Mesenchymal stem cell (in vitro differentiated cells and primary cell): ENCODE results near the gene JMJD6.
"Not testable (repeated sequence)": the region's sequence is repeated elsewhere in the genome, so short reads cannot be mapped to it uniquely, and the experiment has no call there.

Source experiments
- DNase-seq: peaks from one replicate; pipeline ENCODE4 v3.0.0-alpha.2; 2013
- H2AFZ ChIP-seq: one replicate; pipeline ENCODE4 v1.6.1; 2013; ENCODE audit warnings: low read depth, mild to moderate bottlenecking, control low read depth, inconsistent platforms, low read length, moderate library complexity
- H2AK5ac ChIP-seq: 2 replicates; pipeline ENCODE4 v1.6.1; 2013; ENCODE audit warnings: low read length, moderate library complexity, mild to moderate bottlenecking, inconsistent platforms; ENCODE audit not compliant: severe bottlenecking
- H2BK120ac ChIP-seq: one replicate; pipeline ENCODE4 v1.6.1; 2013; ENCODE audit warnings: low read depth, mild to moderate bottlenecking, inconsistent platforms, low read length, moderate library complexity
- H2BK12ac ChIP-seq, 2 experiments: one replicate each; pipeline ENCODE4 v1.6.1; 2013; ENCODE audit warnings: inconsistent platforms in 2 of 2, low read length in 2 of 2, mild to moderate bottlenecking in 2 of 2, moderate library complexity in 2 of 2, control low read depth in 1 of 2
- H2BK15ac ChIP-seq: one replicate; pipeline ENCODE4 v1.6.1; 2013; ENCODE audit warnings: mild to moderate bottlenecking, low read depth, inconsistent platforms; ENCODE audit not compliant: poor library complexity, severe bottlenecking
- H2BK5ac ChIP-seq: 2 replicates; pipeline ENCODE4 v1.6.1; 2013; ENCODE audit warnings: low read depth, mild to moderate bottlenecking, low read length, control low read depth, inconsistent platforms; ENCODE audit not compliant: poor library complexity, severe bottlenecking
- H3K14ac ChIP-seq, 2 experiments: one replicate each; pipeline ENCODE4 v1.6.1; 2013; ENCODE audit warnings: inconsistent platforms in 2 of 2, low read length in 2 of 2, control low read depth in 1 of 2, mild to moderate bottlenecking in 1 of 2, moderate library complexity in 1 of 2
- H3K18ac ChIP-seq, 2 experiments: one replicate each; pipeline ENCODE4 v1.6.1; 2013; ENCODE audit warnings: inconsistent platforms in 2 of 2, low read length in 2 of 2, control low read depth in 1 of 2, low read depth in 1 of 2, mild to moderate bottlenecking in 1 of 2
- H3K23ac ChIP-seq, 2 experiments: one replicate each; pipeline ENCODE4 v1.6.1; 2013; ENCODE audit warnings: inconsistent platforms in 2 of 2, low read length in 2 of 2, mild to moderate bottlenecking in 2 of 2, moderate library complexity in 2 of 2, control low read depth in 1 of 2
- H3K27ac ChIP-seq: 2 replicates; pipeline ENCODE4 v1.5.1; 2013; ENCODE audit warnings: mild to moderate bottlenecking, moderate library complexity, low read length, control low read depth, inconsistent platforms; ENCODE audit not compliant: poor library complexity, severe bottlenecking
- H3K27me3 ChIP-seq, 2 experiments: 2 replicates each; pipeline versions ENCODE4 v1.6.1 to v1.7.0; 2013; ENCODE audit warnings: low read length in 2 of 2, mild to moderate bottlenecking in 2 of 2, moderate library complexity in 2 of 2, control low read depth in 1 of 2, inconsistent platforms in 1 of 2; ENCODE audit not compliant: control insufficient read depth in 1 of 2, insufficient read depth in 1 of 2
- H3K36me3 ChIP-seq, 2 experiments: 2 replicates each; pipeline versions ENCODE4 v1.6.1 to v1.7.0; 2013; ENCODE audit warnings: low read length in 2 of 2, control low read depth in 1 of 2, inconsistent platforms in 1 of 2, low read depth in 1 of 2, mild to moderate bottlenecking in 1 of 2; ENCODE audit not compliant: insufficient read depth in 2 of 2, control insufficient read depth in 1 of 2
- H3K4ac ChIP-seq, 2 experiments: one replicate each; pipeline ENCODE4 v1.6.1; 2013; ENCODE audit warnings: inconsistent platforms in 2 of 2, low read length in 2 of 2, mild to moderate bottlenecking in 2 of 2, moderate library complexity in 2 of 2, control low read depth in 1 of 2, low read depth in 1 of 2
- H3K4me1 ChIP-seq: 2 replicates; pipeline ENCODE4 v1.6.1; 2013; ENCODE audit warnings: low read depth, low read length, control low read depth; ENCODE audit not compliant: control insufficient read depth, insufficient read depth
- H3K4me2 ChIP-seq: 2 replicates; pipeline ENCODE4 v1.6.1; 2013; ENCODE audit warnings: low read length, mild to moderate bottlenecking, inconsistent platforms; ENCODE audit not compliant: poor library complexity, severe bottlenecking
- H3K4me3 ChIP-seq, 2 experiments: 2 replicates each; pipeline versions ENCODE4 v1.5.1 to v1.7.0; 2013; ENCODE audit warnings: low read length in 2 of 2, mild to moderate bottlenecking in 2 of 2, control low read depth in 1 of 2, low read depth in 1 of 2; ENCODE audit not compliant: insufficient read depth in 1 of 2
- H3K79me1 ChIP-seq: replicated peaks from 2 replicates; pipeline ENCODE4 v1.6.1; 2013; ENCODE audit warnings: mild to moderate bottlenecking, control low read depth, low read length, inconsistent platforms; ENCODE audit not compliant: poor library complexity, severe bottlenecking
- H3K9ac ChIP-seq: 2 replicates; pipeline ENCODE4 v1.7.0; 2013; ENCODE audit warnings: mild to moderate bottlenecking, low read length, moderate library complexity
- H3K9me3 ChIP-seq: 2 replicates; pipeline ENCODE4 v1.7.0; 2013; ENCODE audit warnings: mild to moderate bottlenecking, low read length; ENCODE audit not compliant: control insufficient read depth
- H4K8ac ChIP-seq: one replicate; pipeline ENCODE4 v1.6.1; 2013; ENCODE audit warnings: inconsistent platforms, mild to moderate bottlenecking, low read length, moderate library complexity
- H4K91ac ChIP-seq: one replicate; pipeline ENCODE4 v1.6.1; 2013; ENCODE audit warnings: mild to moderate bottlenecking, low read length, inconsistent platforms
- WGBS: methylation state at CpG from one replicate; pipeline ENCODE4 v1.1.7; 2013; ENCODE audit warnings: mixed read lengths; 5-methylcytosine and 5-hydroxymethylcytosine counted together

JMJD6 gene

GRCh38 chr17:76701471-76701967 lies 24.9 kb downstream of the JMJD6 start:
- Histone ChIP-seq H3K4me3 (peak overlapping the region; percentile 9 to 70), H2AFZ (no peak overlapping the region), H2BK120ac (peak overlapping the region; percentile 54), H3K9me3 (no peaks in the 10 kb centered on the region), H4K91ac (peak overlapping the region; percentile 57), H3K18ac (peak overlapping the region; percentile 81 to 88), H3K14ac (peak overlapping the region in 1 of 2 experiments; percentile 28), H3K23ac (peak overlapping the region in 1 of 2 experiments; percentile 54), H3K9ac (peak overlapping the region; percentile 87), H3K4me1 (peaks cover 54% of the 10 kb centered on the region), H3K27ac (peak overlapping the region; percentile 92), H2BK12ac (peak overlapping the region in 1 of 2 experiments; percentile 76), H2BK5ac (no peak overlapping the region), H3K4me2 (peak overlapping the region; percentile 62), H2AK5ac (peak overlapping the region; percentile 98), H3K36me3 (peaks cover 0 to 12% of the 10 kb centered on the region in 2 experiments), H2BK15ac (no peak overlapping the region), H3K27me3 (no peaks in the 10 kb centered on the region), H3K4ac (peak overlapping the region in 1 of 2 experiments; percentile 74), H4K8ac (no peak overlapping the region), H3K79me1 (no peaks in the 10 kb centered on the region)
- no peak for DNase-seq
- WGBS: 62% methylated on average over 11 of the region's 11 CpGs

- Histone ChIP-seq H3K4me3 (peak overlapping the region; percentile 11 to 70), H3K4me1 (peaks cover 53% of the 10 kb centered on the region), H2AK5ac (peak overlapping the region; percentile 98), H3K79me1 (no peaks in the 10 kb centered on the region), H3K27me3 (no peaks in the 10 kb centered on the region), H3K23ac (no peak overlapping the region), H2BK12ac (peak overlapping the region; percentile 76 to 90), H2AFZ (no peak overlapping the region), H3K9ac (peak overlapping the region; percentile 87), H3K4ac (peak overlapping the region; percentile 77 to 86), H3K36me3 (peaks cover 0 to 6% of the 10 kb centered on the region in 2 experiments), H2BK120ac (peak overlapping the region; percentile 54), H3K27ac (peak overlapping the region; percentile 92), H2BK5ac (peak overlapping the region; percentile 45), H4K91ac (peak overlapping the region; percentile 93), H3K14ac (peak overlapping the region in 1 of 2 experiments; percentile 55), H3K4me2 (peak overlapping the region; percentile 62), H4K8ac (peak overlapping the region; percentile 85), H2BK15ac (peak overlapping the region; percentile 80), H3K9me3 (no peaks in the 10 kb centered on the region), H3K18ac (peak overlapping the region; percentile 81 to 88)
- peak; percentile 94 for DNase-seq
- WGBS: 31% methylated on average over 32 of the region's 33 CpGs
These were observed 25.6 kb downstream of the JMJD6 start for GRCh38 chr17:76700617-76701470.

- Histone ChIP-seq H3K4me1 (peaks cover 55% of the 10 kb centered on the region), H2AFZ (no peak overlapping the region)
- WGBS: 73% methylated on average over 8 of the region's 8 CpGs
These were observed 26.2 kb downstream of the JMJD6 start for GRCh38 chr17:76700270-76700616.

GRCh38 chr17:76698466-76698977 lies 27.9 kb downstream of the JMJD6 start:
- H3K79me1 ChIP-seq, H3K27ac ChIP-seq, H2BK15ac ChIP-seq, DNase-seq, H3K23ac ChIP-seq, H3K14ac ChIP-seq, H3K27me3 ChIP-seq, H2BK12ac ChIP-seq, H3K9me3 ChIP-seq, H4K91ac ChIP-seq, H2BK5ac ChIP-seq, H2AFZ ChIP-seq, H3K4me3 ChIP-seq, H2BK120ac ChIP-seq, H3K36me3 ChIP-seq, H3K4me2 ChIP-seq, H3K9ac ChIP-seq: not testable (repeated sequence)
- peaks cover 63% of the 10 kb centered on the region for H3K4me1 ChIP-seq
- peak overlapping the region in 1 of 2 experiments; percentile 29 for H3K4ac ChIP-seq
- H3K18ac ChIP-seq: peak overlapping the region in 1 of 2 experiments; percentile 44
- peak overlapping the region; percentile 46 for H2AK5ac ChIP-seq
- peak overlapping the region; percentile 41 for H4K8ac ChIP-seq
- 96% methylated on average over 7 of the region's 7 CpGs for WGBS

More at GRCh38 chr17:76700270-76700616, 26.2 kb downstream of the JMJD6 start:
- peak overlapping the region in 1 of 2 experiments; percentile 29 for H2BK12ac ChIP-seq
- peak overlapping the region; percentile 87 for H3K9ac ChIP-seq
- H3K4ac ChIP-seq: no peak overlapping the region
- H2BK15ac ChIP-seq: peak overlapping the region; percentile 44
- peak overlapping the region; percentile 65 for H4K8ac ChIP-seq
- peaks cover 0 to 5% of the 10 kb centered on the region in 2 experiments for H3K36me3 ChIP-seq
- H3K4me3 ChIP-seq: peak overlapping the region in 1 of 2 experiments; percentile 70
- H3K79me1 ChIP-seq: no peaks in the 10 kb centered on the region
- H2BK5ac ChIP-seq: peak overlapping the region; percentile 69
- DNase-seq: no peak
- H3K27ac ChIP-seq: peak overlapping the region; percentile 92
- H3K23ac ChIP-seq: peak overlapping the region in 1 of 2 experiments; percentile 23
- no peak overlapping the region for H2BK120ac ChIP-seq
- no peaks in the 10 kb centered on the region for H3K27me3 ChIP-seq
- H2AK5ac ChIP-seq: peak overlapping the region; percentile 4
- H3K4me2 ChIP-seq: no peak overlapping the region
- H3K18ac ChIP-seq: peak overlapping the region in 1 of 2 experiments; percentile 67
- peak overlapping the region; percentile 31 for H4K91ac ChIP-seq
- no peaks in the 10 kb centered on the region for H3K9me3 ChIP-seq
- H3K14ac ChIP-seq: peak overlapping the region in 1 of 2 experiments; percentile 55
